LoVo (cell line): ENCODE results near the gene ABHD14A.

ENCODE experiments used
- DNase-seq: peaks from one replicate; pipeline ENCODE4 v3.0.0-alpha.2; 2016; ENCODE audit warnings: low spot score

ABHD14A gene

DNA sequence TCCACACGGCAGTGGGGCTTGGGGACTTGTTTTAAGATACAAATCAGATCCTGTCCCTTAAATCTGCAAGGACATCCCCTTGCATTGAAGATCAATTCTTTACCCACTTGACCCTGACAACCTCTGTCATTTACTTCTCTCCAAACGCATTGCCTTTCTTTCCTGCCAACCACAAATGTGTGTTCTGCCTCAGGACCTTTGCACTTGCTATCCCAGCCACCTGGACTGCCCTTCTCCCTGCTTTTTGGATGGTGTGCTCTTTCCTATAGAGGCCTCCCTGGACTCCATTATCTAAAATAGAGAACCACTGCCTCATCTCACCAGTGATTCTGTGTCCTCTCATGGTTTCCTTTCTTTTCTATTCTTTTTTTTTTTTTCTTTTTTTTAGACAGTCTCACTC lies 22.3 kb downstream of the ABHD14A start:
- DNase-seq, result no peak

DNA sequence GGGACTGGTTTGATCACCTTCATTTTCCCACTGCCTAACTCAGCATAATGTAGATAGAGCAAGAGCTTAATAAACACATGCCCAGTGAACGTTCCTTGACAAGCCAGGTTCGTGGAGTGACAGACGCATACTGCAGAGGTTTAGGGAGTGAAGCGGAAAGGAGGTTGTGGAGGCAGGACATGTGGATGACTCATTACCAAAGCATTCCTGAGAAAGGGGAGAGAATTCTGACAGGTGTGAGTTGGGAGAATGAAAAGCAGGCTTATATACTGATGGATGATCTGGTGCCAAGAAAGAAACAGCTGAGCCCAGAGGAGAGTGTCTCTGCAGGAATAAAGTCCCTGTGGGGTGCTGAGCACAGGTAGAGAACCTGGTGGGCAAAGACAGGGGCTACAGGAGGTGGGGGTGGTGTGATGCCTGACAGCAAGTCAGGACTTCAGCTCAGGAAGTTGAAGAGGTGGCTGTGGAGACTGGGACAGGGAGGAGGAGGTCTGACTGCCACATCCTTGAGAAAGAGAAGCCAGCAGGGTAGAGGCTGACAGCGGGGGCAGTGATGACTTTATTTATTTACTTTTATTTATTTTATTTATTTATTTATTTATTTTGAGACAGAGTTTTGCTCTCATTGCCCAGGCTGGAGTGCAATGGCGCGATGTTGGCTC lies 23.2 kb downstream of the ABHD14A start:
- DNase-seq, result peak; percentile 73

DNA sequence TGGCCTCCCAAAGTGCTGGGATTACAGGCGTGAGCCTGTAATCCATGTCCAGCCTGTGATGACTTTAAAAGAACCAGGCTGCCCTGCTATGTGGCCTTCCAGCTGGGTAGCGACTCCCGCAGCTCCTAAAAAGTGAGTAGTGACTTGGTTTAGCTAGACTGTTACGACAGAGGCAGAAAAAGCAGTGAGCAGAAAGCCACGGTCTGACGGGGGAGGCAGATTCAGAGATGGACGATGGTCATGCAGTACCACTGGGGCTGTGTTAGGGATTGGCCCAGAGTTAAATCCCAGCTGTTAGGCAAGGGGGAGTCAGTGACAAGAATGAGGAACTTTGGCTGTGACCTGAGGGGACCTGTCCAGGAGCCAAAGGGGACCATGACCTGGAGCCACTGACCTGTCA lies 23.9 kb downstream of the ABHD14A start:
- no peak for DNase-seq

DNA sequence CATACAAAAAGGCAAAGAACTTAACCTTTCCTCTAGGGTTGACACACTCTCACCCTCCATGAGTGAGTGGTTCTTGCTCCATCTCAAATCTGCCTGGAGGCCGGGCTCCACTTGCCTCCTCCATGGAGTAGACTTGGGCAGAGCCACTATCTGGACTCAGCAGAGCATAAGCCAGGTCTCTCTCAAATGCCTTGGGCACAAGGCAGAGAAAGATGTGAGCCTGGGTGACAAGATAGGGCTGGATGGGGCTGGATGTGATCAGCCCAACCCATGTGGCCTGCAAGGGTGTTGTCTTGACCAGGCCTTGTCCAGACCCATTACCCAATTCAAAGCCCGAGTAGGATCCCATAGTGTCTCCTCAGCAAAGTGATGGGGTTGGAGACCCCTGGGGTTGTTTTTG lies 25.0 kb downstream of the ABHD14A start:
- DNase-seq, result no peak

- peak; percentile 72 for DNase-seq
These were observed 26.6 kb downstream of the ABHD14A start for GRCh38 chr3:52001443-52001974.

- DNase-seq, result no peak
These were observed 27.9 kb downstream of the ABHD14A start for GRCh38 chr3:52002748-52003147.

DNA sequence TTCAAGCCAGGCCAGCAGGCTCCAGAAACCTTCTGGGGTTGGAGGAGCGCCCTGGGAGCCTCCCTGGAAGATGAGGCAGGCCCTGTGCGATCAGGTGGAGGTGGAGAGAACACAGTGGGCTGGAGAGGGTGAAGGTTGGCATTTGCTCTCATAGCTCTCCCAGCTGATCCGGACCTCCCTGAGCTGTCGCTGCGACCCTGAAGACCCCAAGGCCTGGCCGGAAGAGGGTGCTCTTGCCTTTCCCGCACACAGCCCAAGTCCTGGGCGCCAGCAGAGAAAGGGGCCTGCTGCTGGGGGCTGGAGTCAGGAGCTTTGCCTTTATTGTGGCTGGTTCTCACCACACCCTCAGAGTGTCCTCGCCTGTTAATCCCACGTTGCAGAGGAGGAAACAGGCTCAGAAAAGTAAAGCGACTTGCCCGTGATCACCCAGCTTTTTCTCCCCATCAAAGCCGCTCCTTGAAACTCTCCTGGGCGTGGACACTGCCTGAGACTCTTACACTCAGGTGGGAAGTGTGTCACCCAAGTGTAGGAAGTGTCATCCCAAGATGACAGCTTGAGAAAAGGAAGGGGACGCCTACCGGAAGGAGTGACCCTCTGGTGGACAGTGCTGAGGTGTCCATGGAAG lies 29.4 kb downstream of the ABHD14A start:
- DNase-seq, result no peak

GRCh38 chr3:52004906-52005395 lies 30.1 kb downstream of the ABHD14A start:
- DNase-seq, result no peak

GRCh38 chr3:52005571-52005986 lies 30.7 kb downstream of the ABHD14A start:
- no peak for DNase-seq

DNA sequence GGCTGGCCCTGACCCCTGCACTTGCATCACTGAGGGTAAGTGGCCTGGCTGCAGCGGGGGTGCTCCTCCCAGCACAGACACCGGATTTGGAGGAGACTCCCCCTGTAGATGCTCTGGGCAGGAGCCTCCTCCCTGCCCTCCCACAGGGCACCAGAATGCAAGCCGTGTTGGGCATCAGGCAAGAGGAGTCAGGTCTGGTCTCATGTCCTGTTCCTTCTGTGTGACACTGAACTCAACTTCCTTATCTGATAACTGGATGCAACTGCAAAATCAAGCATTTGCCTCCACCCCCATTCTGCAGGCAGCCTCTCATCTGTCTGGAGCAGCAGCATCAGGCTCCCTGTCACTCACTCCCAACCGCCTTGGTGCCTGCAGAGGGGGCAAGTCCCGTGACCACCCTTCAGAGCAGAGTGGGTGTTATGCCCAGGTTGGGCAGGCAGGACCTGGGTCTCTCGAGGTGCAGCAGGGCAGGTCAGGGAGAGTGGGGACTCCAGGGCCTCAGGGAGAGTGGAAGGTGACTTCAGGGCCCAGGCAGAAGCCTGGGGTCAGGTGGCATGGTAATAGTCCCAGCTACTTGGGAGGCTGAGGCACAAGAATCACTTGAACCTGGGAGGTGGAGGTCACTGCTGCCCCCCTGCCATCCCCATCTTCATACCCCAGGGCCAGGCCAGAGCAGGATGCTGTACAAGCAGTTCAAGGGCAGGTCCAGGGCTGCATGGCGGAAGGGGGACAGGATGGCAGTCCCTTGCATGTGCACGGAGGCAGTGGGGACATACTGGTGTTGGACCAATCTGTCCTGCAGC lies 31.4 kb downstream of the ABHD14A start:
- DNase-seq, result no peak

DNA sequence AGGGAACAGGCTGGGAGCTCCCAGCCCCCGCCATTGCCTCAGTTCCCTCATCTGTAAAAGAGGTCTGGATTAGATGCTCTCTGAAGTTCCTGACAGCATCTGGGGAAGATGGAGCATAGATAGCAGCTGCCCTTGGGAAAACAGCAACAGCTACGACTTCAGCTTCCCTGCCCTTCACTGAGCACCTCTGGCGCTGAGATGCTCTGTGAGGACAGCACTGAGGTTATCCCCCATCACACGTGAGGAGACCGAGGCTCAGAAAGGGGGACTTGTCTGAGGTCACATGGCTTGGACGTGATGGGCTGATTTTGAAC lies 31.9 kb downstream of the ABHD14A start:
- no peak for DNase-seq

DNA sequence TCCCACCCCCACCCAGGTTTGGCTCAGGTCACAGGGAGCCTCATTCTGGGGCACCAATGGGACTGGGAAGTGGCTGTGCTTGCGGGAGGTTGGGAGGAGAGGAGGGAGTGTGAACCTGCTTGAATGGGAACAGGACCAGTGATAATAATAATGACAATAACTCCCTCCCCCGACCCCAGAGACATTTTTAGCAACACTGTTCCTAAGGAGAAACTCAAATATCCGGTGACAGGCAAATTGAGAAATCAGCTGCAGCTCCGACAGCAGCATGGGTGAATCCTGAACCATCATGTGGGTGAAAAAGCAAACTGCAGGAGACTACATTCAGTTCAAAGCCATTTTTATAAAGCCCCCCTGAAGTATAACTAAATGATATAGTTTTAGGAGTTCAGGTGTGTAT lies 32.4 kb downstream of the ABHD14A start:
- no peak for DNase-seq

DNA sequence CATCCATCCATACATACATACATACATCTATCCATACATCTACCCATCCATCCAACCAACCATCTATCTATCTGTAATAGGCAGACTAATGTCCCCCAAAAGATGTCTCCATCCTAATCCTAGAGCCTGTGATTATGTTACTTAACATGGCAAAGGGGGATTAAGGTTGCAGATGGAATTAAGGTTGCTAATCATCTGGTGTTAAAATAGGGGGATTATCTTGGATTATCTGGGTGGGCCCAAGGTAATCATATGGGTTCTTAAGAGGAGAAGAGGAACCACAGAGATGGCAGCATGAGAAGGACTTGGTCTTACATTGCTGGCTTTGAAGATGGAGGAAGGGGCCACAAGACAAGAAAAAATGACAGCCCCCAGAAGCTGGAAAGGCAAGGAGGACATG lies 35.6 kb downstream of the ABHD14A start:
- DNase-seq, result no peak

- no peak for DNase-seq
These were observed 37.8 kb downstream of the ABHD14A start for GRCh38 chr3:52012699-52013098.

GRCh38 chr3:52013802-52014598 lies 39.1 kb downstream of the ABHD14A start:
- DNase-seq, result no peak

- no peak for DNase-seq
These were observed 39.7 kb downstream of the ABHD14A start for GRCh38 chr3:52014613-52015012.

DNA sequence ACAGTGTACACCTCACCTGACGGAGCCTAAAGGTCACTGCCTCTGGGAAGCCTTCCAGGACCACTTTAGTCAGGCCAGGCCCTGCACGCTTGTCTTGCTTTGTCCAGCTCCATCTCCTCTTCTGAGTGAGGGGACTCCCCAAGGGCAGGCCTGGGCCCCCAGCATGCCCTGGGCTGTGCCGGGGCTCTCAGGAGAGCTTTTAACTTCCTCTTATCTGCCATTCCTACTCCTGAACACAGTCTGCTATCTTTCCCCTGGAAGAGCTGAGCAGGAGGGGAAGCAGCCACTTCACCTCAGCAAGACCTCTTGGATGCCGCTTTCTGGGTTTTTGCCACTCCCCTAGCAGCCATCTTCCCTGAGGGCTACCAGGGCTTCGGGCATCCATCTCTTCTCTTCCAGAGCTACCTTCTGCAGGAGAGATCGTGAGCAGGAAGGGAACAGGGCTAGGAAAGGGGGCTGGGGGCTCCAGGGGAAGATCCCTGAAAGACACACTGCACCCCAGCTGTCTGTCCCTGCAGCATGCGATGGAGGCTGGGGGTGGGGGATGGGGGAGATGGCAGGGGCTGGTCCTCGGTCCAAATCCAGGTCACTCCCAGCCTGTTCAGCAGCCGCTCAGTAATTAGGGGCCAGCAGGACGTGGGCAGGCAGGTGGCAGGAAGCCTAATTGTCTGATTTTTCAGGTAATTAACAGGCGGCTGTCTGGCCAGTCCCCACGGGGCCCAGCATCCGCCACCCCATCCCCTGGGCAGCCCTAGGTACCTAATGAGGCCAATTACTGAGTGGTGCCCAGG lies 40.8 kb downstream of the ABHD14A start:
- no peak for DNase-seq

DNA sequence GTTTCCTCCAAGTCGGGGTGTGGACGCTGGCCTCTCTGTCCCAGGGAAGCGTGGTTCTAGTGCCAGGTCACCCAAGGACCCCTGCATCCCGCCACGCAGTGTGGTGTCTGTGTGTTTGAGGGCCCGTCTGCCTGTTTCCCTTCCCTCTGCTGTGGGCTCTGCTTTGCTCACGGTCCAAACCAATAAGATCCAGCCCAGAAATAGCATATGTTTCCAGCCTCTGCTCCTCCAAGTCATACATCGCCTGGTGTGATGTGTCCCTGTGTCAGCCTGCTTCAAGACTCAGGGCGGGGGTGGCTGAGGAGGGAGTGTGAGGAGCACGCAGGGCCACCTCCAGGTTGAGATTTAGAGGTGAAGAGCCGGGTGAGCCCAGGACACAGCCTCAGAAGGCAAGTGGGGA lies 42.7 kb downstream of the ABHD14A start:
- DNase-seq, result no peak

GRCh38 chr3:52018319-52019000 lies 43.6 kb downstream of the ABHD14A start:
- no peak for DNase-seq

GRCh38 chr3:52019352-52020080 lies 44.7 kb downstream of the ABHD14A start:
- DNase-seq, result no peak
